Sigmoid colon (tissue), 7 donors: ENCODE results near the gene TTC9B. TPM values are rescaled to one million over a fixed set of nuclear protein-coding genes. Genes with fewer than 3 reads are reported as not detected.

Experiments used
- DNase-seq: peaks from one replicate; pipeline ENCODE4 v3.0.0-alpha.2; 2019
- H3K27ac ChIP-seq, 4 donors: fragments of 200-600 bp; sonication (generic); one replicate each; pipeline ENCODE4 v1.5.1; 2016 to 2019; ENCODE audit warnings: mild to moderate bottlenecking in 1 of 4
- H3K27me3 ChIP-seq, 3 donors: fragments of 200-600 bp; sonication (generic); one replicate each; pipeline ENCODE4 v1.5.1; 2019; ENCODE audit warnings: mild to moderate bottlenecking in 1 of 3
- H3K36me3 ChIP-seq, 4 donors: fragments of 200-600 bp; sonication (generic); one replicate each; pipeline ENCODE4 v1.5.1; 2016 to 2019
- H3K4me1 ChIP-seq, 4 donors: fragments of 200-600 bp; sonication (generic); one replicate each; pipeline ENCODE4 v1.5.1; 2017 to 2019
- H3K4me3 ChIP-seq, 4 donors: fragments of 200-600 bp; sonication (generic); one replicate each; pipeline ENCODE4 v1.5.1; 2017 to 2019; ENCODE audit warnings: mild to moderate bottlenecking in 2 of 4, moderate library complexity in 1 of 4
- H3K9me3 ChIP-seq, 4 donors: fragments of 200-600 bp in 3 of 4; sonication (generic) in 3 of 4; one replicate each; pipeline versions ENCODE4 v1.5.1 to v1.6.1; 2013 to 2019
- CTCF ChIP-seq, 4 experiments: fragments of 450-650 bp in 3 of 4; fragments of 200-600 bp in 1 of 4; IDR thresholded peaks; one replicate each; pipeline ENCODE4 v1.5.1; 2016 to 2019; ENCODE audit warnings: antibody characterized with exemption in 4 of 4, mild to moderate bottlenecking in 3 of 4, moderate library complexity in 2 of 4
- EP300 ChIP-seq, 4 donors: sonication (generic); formaldehyde crosslinking; IDR thresholded peaks; one replicate each; pipeline ENCODE4 v1.6.1; 2017; ENCODE audit warnings: antibody characterized with exemption in 4 of 4
- POLR2A ChIP-seq, 2 donors: fragments of 450-650 bp; IDR thresholded peaks; one replicate each; pipeline ENCODE4 v1.6.1; 2016; ENCODE audit warnings: antibody characterized with exemption in 2 of 2, mild to moderate bottlenecking in 2 of 2, moderate library complexity in 2 of 2
- POLR2AphosphoS5 ChIP-seq, 4 donors: sonication (generic); formaldehyde crosslinking; IDR thresholded peaks; one replicate each; pipeline ENCODE4 v1.6.1; 2017; ENCODE audit warnings: antibody characterized with exemption in 4 of 4
- WGBS, 2 donors: extraction: QIAGEN DNeasy Blood & Tissue Kit; methylation state at CpG; one replicate each; pipeline ENCODE4 v1.1.7; 2013; 5-methylcytosine and 5-hydroxymethylcytosine counted together
- intact Hi-C: fragments of 100-400 bp; cut with DNase I; formaldehyde crosslinking; loops from one replicate; pipeline ENCODE4 v1.15.1; 2023
- polyA plus RNA-seq, 3 donors: library from polyadenylated mRNA; stranded (reverse); fragments of 200-250 nt; gene quantifications; one replicate each; pipeline ENCODE4 v1.2.3, GENCODE V29; 2013
- total RNA-seq, 4 donors: library from RNA; depleted of rRNA; stranded (reverse); fragments of >200 nt; gene quantifications; one replicate each; pipeline ENCODE4 v1.1.0, GENCODE V29; 2016
- donor health status: healthy with polysubstance abuse.
- donor health status: Bipolar disorder and iron deficiency.
- donor health status: healthy.

The TTC9B gene
- total and polyA plus RNA-seq, 7 donors = 0.34 to 5.0 (median 1.1) TPM; not detected in 4

- DNase-seq = no peak
- Histone ChIP-seq H3K4me3 (no peak overlapping the region), H3K27me3 (no peaks in the 10 kb centered on the region), H3K9me3 (no peaks in the 10 kb centered on the region), H3K4me1 (peaks cover 0 to 25% (median 14%) of the 10 kb centered on the region in 4 donors), H3K27ac (no peak overlapping the region), H3K36me3 (peaks cover 0 to 35% (median 6%) of the 10 kb centered on the region in 4 donors)
- TF ChIP-seq POLR2A (IDR thresholded peaks at IDR 0.05) (no peak), POLR2AphosphoS5 (IDR thresholded peaks at IDR 0.05) (no peak), CTCF (IDR thresholded peaks at IDR 0.05) (no peak), EP300 (IDR thresholded peaks at IDR 0.05) (no peak)
- intact Hi-C loops = no loop called here
- 95 to 97% methylated on average over 16 of the region's 16 CpGs for WGBS, 2 donors
These were observed 28.3 kb upstream of the TTC9B start for GRCh38 chr19:40246292-40247073.

GRCh38 chr19:40245506-40246128, 27.4 kb upstream of the TTC9B start:
- Histone ChIP-seq H3K9me3 (no peaks in the 10 kb centered on the region), H3K27me3 (no peaks in the 10 kb centered on the region), H3K4me1 (peaks cover 0 to 25% (median 14%) of the 10 kb centered on the region in 4 donors), H3K4me3 (no peak overlapping the region), H3K27ac (no peak overlapping the region), H3K36me3 (peaks cover 1 to 41% (median 9%) of the 10 kb centered on the region in 4 donors)
- intact Hi-C loops = no loop called here
- TF ChIP-seq POLR2A (IDR thresholded peaks at IDR 0.05) (no peak), EP300 (IDR thresholded peaks at IDR 0.05) (no peak), CTCF (IDR thresholded peaks at IDR 0.05) (no peak), POLR2AphosphoS5 (IDR thresholded peaks at IDR 0.05) (no peak)
- no peak for DNase-seq
- 93 to 94% methylated on average over 9 of the region's 9 CpGs for WGBS, 2 donors

GRCh38 chr19:40244579-40245317, 26.6 kb upstream of the TTC9B start:
- intact Hi-C loops = no loop called here
- 86 to 93% methylated on average over 12 of the region's 12 CpGs for WGBS, 2 donors
- H3K36me3 ChIP-seq = peaks cover 7 to 41% (median 14%) of the 10 kb centered on the region in 4 donors

GRCh38 chr19:40243181-40243580, 25.0 kb upstream of the TTC9B start:
- TF ChIP-seq POLR2A (IDR thresholded peaks at IDR 0.05) = no peak
- TF ChIP-seq EP300 (IDR thresholded peaks at IDR 0.05) = no peak
- no peak for TF ChIP-seq POLR2AphosphoS5 (IDR thresholded peaks at IDR 0.05)
- TF ChIP-seq CTCF (IDR thresholded peaks at IDR 0.05) = no peak
- 98% methylated on average over 2 of the region's 2 CpGs for WGBS, 2 donors
- Histone ChIP-seq H3K9me3 (no peaks in the 10 kb centered on the region), H3K4me3 (no peak overlapping the region), H3K27ac (no peak overlapping the region), H3K36me3 (peaks cover 19 to 47% (median 26%) of the 10 kb centered on the region in 4 donors), H3K4me1 (peaks cover 0 to 25% (median 13%) of the 10 kb centered on the region in 4 donors), H3K27me3 (no peaks in the 10 kb centered on the region)
- no peak for DNase-seq
- intact Hi-C loops = no loop called here

More at GRCh38 chr19:40244579-40245317, 26.6 kb upstream of the TTC9B start:
- Histone ChIP-seq H3K9me3 (no peaks in the 10 kb centered on the region), H3K4me1 (peaks cover 0 to 25% (median 14%) of the 10 kb centered on the region in 4 donors), H3K27ac (no peak overlapping the region), H3K27me3 (no peaks in the 10 kb centered on the region), H3K4me3 (no peak overlapping the region)
- DNase-seq = no peak
- TF ChIP-seq CTCF (IDR thresholded peaks at IDR 0.05) = no peak
